GM12865 (cell line): ENCODE measurements around the gene EGFR.
A peak's percentile ranks its signal among the peaks of the same experiment; 100 is the strongest.

ENCODE experiments used
- DNase-seq: peaks from one replicate; pipeline ENCODE4 v3.0.0; 2010; ENCODE audit warnings: low read depth
- H3K4me3 ChIP-seq: 2 replicates; pipeline ENCODE4 v1.5.1; 2011; ENCODE audit warnings: mild to moderate bottlenecking, low read depth, low read length, control low read depth
- TF ChIP-seq, protein P1 (sequence below): IDR thresholded peaks from 2 replicates; pipeline ENCODE4 v1.5.1; 2011; ENCODE audit warnings: low read length, control low read depth, low read depth, inconsistent platforms; ENCODE audit not compliant: insufficient read depth; ENCODE audit errors: missing control alignments

EGFR gene

DNA sequence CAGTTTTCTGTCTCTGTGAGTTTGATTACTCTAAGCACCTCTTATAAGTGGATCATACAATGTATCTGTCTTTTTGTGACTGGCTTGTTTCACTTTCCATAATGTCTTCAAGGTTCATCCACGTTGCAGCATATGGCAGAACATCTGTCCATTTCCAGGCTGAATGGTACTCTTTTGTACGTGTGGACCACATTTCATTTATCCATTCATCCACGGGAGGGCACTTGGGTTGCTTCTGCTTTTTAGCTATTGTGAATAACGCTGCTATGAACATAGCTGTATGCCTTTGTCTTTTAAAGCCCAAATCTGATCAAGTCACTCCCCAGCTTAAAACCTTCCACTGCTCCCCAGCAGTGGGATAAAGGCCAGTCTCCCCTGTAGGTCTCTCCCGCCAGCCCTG, 31.5 kb downstream of the EGFR start:
- DNase-seq = peak; percentile 33
- H3K4me3 ChIP-seq = no peak overlapping the region

DNA sequence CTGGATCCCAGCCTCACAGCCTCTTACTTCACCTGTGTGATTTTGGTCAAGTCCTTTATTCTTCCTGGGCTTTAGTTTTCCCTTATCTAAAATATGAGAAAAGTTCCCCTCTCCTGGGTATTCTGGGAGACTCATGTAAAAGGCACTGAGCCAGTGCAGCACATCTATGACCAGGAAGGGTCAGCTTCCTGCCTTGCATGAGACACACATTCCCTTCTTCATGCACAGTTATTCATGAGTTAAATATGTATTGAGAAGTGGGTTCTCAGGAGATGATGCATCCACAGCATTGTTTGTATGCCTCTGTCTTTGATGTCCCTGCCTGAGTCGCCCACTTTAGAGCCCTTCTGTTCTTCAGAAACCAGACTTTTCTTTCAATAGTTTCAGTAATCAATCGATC, 33.3 kb downstream of the EGFR start:
- no peak for DNase-seq
- TF ChIP-seq, protein P1, sequence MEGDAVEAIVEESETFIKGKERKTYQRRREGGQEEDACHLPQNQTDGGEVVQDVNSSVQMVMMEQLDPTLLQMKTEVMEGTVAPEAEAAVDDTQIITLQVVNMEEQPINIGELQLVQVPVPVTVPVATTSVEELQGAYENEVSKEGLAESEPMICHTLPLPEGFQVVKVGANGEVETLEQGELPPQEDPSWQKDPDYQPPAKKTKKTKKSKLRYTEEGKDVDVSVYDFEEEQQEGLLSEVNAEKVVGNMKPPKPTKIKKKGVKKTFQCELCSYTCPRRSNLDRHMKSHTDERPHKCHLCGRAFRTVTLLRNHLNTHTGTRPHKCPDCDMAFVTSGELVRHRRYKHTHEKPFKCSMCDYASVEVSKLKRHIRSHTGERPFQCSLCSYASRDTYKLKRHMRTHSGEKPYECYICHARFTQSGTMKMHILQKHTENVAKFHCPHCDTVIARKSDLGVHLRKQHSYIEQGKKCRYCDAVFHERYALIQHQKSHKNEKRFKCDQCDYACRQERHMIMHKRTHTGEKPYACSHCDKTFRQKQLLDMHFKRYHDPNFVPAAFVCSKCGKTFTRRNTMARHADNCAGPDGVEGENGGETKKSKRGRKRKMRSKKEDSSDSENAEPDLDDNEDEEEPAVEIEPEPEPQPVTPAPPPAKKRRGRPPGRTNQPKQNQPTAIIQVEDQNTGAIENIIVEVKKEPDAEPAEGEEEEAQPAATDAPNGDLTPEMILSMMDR = no peak
- H3K4me3 ChIP-seq = no peak overlapping the region

More for the DNA sequence above, 31.5 kb downstream of the EGFR start:
- TF ChIP-seq, protein P1 = peak; percentile 24

DNA sequence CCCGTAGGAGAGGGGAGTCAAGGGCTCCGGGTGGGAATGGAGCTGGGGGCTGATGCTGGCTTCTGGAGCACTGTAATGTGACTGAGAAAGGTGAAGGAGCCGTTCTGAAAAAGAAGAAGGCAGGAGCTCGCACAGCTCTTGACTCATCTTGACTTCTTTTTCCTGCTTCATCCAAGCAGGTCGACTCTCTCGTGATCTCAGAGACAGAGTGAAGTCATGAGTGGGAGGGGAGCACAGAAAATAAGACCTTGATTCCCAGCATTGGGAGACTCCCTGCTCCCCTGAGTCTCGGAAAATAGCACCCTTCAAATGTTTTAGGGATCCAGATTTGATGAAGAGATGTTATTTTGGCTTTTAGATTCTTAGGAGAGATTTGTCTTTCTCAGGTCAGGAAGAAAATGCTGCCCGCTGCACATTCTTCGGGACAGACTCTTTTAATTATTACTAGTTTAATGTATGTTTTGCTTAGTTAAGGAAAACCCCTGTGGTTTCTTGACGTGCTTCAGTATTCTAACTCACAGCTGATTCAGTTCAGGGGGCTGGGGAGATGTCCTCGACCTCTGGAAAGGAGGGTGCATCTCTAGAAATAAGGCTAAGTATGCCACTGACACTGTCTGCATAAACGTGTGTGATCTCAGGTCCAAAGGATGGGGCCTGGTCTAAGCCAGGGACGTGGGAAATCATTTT, 34.1 kb downstream of the EGFR start:
- H3K4me3 ChIP-seq = no peak overlapping the region

DNA sequence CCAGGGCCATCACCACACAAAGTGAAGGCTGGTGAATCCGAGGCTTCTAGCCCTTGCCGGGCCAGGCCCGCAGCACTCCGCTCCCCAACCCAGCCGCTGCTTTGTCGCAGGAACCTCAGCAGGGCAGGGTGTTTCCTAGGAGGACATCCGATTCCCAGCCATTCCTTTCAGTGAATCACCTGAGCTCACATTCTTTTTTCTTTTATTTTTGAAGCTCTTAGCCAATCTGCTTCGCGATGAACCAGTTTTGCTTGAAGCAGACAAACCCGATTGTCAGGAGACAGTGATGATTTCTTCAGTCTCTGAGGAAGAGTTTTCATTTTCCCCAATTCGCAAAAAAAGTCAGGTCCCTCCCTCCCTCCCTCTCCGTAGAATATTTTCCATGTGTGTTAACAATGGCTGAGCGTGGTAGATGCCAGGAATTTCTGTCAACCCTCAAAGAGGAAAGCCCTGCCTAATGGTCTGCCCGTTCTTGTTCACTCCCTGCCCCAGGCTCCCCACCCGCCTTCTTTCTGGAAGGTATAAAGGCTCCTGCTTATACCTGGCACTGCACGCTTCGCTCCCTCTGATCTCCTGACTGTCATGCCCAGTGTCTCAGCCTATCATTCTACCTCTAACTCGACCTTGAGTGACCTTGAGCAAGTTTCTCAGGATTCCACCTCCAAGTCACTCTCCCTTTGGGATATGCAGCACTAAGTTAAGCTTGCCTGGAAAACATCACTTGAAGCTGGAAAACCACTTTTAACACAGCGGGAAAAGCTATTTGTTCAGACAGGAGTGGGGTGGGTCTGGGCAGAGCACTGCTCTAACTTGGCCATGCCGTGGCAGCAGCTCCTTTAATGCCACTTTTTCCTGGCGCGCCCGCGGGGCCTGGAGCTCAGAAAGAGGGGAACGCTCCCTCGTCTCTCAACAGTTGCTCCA, 35.1 kb downstream of the EGFR start:
- TF ChIP-seq, protein P1 = no peak
- no peak for DNase-seq
- no peak overlapping the region for H3K4me3 ChIP-seq

More for the DNA sequence above, 34.1 kb downstream of the EGFR start:
- TF ChIP-seq, protein P1 = no peak
- DNase-seq = no peak

DNA sequence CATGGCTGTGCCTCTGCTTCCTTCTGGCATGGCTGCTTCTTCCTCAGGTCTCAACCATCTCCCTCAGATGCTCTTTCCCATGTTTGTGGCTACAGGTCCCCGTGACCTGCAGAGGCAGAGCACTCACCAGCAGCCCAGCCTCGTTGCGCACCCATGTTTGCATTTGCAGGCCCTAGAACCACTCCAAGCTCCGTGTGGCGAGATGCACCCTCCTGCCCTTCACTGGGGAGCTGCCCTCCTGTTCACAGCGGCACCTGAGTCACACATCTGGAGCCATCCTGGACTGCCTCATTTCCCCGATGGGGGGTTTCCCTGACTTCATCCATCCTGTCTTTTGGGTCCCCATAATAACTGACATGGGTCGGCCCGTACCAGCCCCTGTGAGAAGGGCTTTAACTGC, 35.9 kb downstream of the EGFR start:
- H3K4me3 ChIP-seq = no peak overlapping the region
- no peak for DNase-seq
- TF ChIP-seq, protein P1 = no peak

DNA sequence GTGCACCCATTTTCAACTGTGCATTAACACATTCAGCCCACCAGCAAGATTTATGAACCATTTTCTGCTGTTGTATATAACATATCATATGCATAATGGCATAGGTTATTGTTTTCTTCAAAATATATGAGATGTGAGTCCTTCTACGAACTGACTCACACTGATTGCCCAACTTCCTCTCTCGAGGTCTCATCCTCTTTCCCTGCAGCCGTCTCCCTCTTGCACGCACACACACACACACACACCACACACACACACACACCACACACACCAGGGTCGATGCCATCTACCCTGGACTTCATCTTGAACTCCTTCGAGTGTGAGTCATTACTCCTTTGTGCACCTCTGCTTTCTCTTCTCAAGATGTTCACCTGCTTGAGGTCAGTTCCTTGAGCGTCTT, 36.7 kb downstream of the EGFR start:
- TF ChIP-seq, protein P1 = no peak
- no peak overlapping the region for H3K4me3 ChIP-seq
- DNase-seq = no peak

DNA sequence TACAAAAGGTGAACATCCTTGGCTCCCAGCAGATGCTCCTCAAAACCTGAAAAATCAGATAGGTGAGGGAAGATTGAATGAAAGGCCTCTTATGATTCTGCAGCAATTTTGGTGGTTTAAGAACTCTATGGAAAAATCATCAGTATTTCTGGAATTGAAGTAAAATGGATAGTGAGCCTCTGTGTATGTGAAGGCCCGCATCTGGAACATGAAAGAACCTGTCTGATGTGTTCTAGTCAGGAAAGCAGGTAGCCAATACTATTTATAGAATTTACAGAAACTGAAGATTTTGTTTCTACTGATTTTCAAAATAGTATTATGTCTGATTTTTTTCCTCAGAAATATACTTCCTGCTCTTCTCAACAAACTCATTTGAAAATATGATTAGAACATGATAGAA, 37.3 kb downstream of the EGFR start:
- no peak for DNase-seq
- H3K4me3 ChIP-seq = no peak overlapping the region
- TF ChIP-seq, protein P1 = no peak
